Gastrocnemius medialis (tissue), 4 donors: ENCODE results near the gene BMERB1.

Experiments
- POLR2A ChIP-seq, 2 donors: fragments of 450-650 bp; IDR thresholded peaks; one replicate each; pipeline ENCODE4 v1.6.1; 2017; ENCODE audit warnings: antibody characterized with exemption in 2 of 2, mild to moderate bottlenecking in 2 of 2, moderate library complexity in 2 of 2
- TF ChIP-seq, protein P1 (sequence below), 5 experiments: fragments of 450-650 bp in 3 of 5; fragments of 200-600 bp in 2 of 5; sonication (generic) in 2 of 5; IDR thresholded peaks in 4 of 5; conservative IDR thresholded peaks in 1 of 5; 1 replicate in 4 of 5; 2 replicates in 1 of 5; pipeline ENCODE4 v1.5.1; 2016 to 2019; ENCODE audit warnings: antibody characterized with exemption in 5 of 5, mild to moderate bottlenecking in 3 of 5, moderate library complexity in 3 of 5

DNA sequence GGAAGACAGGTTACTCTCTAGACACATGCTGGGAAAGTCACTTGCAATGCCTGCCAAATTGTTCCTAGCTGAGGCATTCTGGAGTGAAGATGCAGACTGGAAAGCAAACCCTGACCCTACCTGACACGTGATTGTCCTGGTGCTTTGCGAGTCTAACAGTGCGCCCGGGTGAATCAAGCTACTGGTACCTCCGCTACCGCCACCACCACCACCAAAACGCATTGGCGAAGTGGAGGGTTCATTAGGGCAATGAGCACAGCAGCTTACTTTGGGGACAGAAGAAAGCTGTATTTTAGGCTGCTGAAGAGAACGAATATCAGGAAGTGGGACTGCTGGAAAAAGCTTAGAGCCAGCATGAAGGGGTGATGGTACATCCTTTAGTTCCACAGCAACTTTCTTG lies 201.5 kb downstream of the BMERB1 start:
- TF ChIP-seq, protein P1, sequence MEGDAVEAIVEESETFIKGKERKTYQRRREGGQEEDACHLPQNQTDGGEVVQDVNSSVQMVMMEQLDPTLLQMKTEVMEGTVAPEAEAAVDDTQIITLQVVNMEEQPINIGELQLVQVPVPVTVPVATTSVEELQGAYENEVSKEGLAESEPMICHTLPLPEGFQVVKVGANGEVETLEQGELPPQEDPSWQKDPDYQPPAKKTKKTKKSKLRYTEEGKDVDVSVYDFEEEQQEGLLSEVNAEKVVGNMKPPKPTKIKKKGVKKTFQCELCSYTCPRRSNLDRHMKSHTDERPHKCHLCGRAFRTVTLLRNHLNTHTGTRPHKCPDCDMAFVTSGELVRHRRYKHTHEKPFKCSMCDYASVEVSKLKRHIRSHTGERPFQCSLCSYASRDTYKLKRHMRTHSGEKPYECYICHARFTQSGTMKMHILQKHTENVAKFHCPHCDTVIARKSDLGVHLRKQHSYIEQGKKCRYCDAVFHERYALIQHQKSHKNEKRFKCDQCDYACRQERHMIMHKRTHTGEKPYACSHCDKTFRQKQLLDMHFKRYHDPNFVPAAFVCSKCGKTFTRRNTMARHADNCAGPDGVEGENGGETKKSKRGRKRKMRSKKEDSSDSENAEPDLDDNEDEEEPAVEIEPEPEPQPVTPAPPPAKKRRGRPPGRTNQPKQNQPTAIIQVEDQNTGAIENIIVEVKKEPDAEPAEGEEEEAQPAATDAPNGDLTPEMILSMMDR (IDR thresholded peaks at IDR 0.05 in 4 of 5, conservative IDR thresholded peaks at IDR 0.05 in 1 of 5), result no peak
- no peak for TF ChIP-seq POLR2A (IDR thresholded peaks at IDR 0.05)
